ENCODE data around the gene RDH16. TPM values are rescaled to one million over a fixed set of nuclear protein-coding genes. Genes with fewer than 3 reads are reported as not detected.

The RDH16 gene
- total RNA-seq, 1 experiment from 2014 or later, result 0.39 TPM

GRCh38 chr12:56905852-56906251, 51.6 kb downstream of the RDH16 start:
- Mint-ChIP-seq H3K4me1 (no peaks in the 10 kb centered on the region), H3K9me3 (peaks cover 71 to 73% of the 10 kb centered on the region in 2 experiments), H3K36me3 (ENCODE audit: insufficient read depth in 1 of 3, low read depth in 3 of 3) (peaks cover 0 to 14% (median 3%) of the 10 kb centered on the region in 3 experiments; a peak in 4 of 7 replicates), H3K27me3 (ENCODE audit: low read depth) (peaks cover 3% of the 10 kb centered on the region), H3K27ac (no peak overlapping the region), H3K4me3 (no peak overlapping the region)
- no peak overlapping the region for H3K18ac ChIP-seq (ENCODE audit: insufficient read length, low read depth, low read length)
- no peak for TF ChIP-seq CTCF (conservative IDR thresholded peaks at IDR 0.05)
- no peak overlapping the region for H3K4me2 ChIP-seq (ENCODE audit: insufficient read depth, insufficient read length, low read length)
- H3K79me1 ChIP-seq (ENCODE audit: insufficient read depth, low read depth, low read length, poor library complexity, severe bottlenecking), result no peaks in the 10 kb centered on the region
- H2BK12ac ChIP-seq (ENCODE audit: insufficient read length, low read depth, low read length), result no peak overlapping the region
- no peaks in the 10 kb centered on the region for H3K27me3 ChIP-seq (ENCODE audit: insufficient read depth, low read length)
- no peak overlapping the region for H3K14ac ChIP-seq (ENCODE audit: insufficient read depth, low read length)
- no peak for DNase-seq
- H4K8ac ChIP-seq (replicated peaks; ENCODE audit: insufficient read length, low read depth, low read length), result no peak overlapping the region
- no peak overlapping the region for H2AFZ ChIP-seq (ENCODE audit: low read length)
- H3K27ac ChIP-seq (ENCODE audit: insufficient read length, low read depth, low read length), result no peak overlapping the region
- no peaks in the 10 kb centered on the region for H3K23me2 ChIP-seq (ENCODE audit: insufficient read length, low read depth, low read length, poor library complexity, severe bottlenecking)
- H3K4ac ChIP-seq (ENCODE audit: low read depth, low read length), result no peak overlapping the region
- H2BK5ac ChIP-seq (ENCODE audit: insufficient read length, low read length), result no peak overlapping the region
- H2BK20ac ChIP-seq (ENCODE audit: low read depth, low read length, poor library complexity, severe bottlenecking), result no peak overlapping the region
- peaks cover 19% of the 10 kb centered on the region for H3K9me3 ChIP-seq (ENCODE audit: control insufficient read depth, low read depth, low read length)
- no peak overlapping the region for H2BK15ac ChIP-seq (ENCODE audit: low read depth, low read length)
- no CpG with 5 or more reads among the region's 1 CpG for WGBS (ENCODE audit: extremely low coverage, insufficient read length, low lambda C conversion rate)
- no peaks in the 10 kb centered on the region for H3K79me2 ChIP-seq (ENCODE audit: insufficient read depth, low read length)
- no peak overlapping the region for H4K5ac ChIP-seq (ENCODE audit: insufficient read length, low read depth, low read length)
- H3K23ac ChIP-seq (ENCODE audit: insufficient read length, low read depth, low read length), result no peak overlapping the region
- no peak overlapping the region for H3T11ph ChIP-seq (ENCODE audit: low read length)
- H2AK5ac ChIP-seq (ENCODE audit: insufficient read length, low read length), result no peak overlapping the region
- H4K20me1 ChIP-seq (ENCODE audit: control insufficient read depth, insufficient read depth, insufficient read length), result no peaks in the 10 kb centered on the region
- no peak overlapping the region for H4K91ac ChIP-seq (ENCODE audit: insufficient read length, low read depth, low read length)
- no peak overlapping the region for H2BK120ac ChIP-seq (ENCODE audit: low read depth, low read length, poor library complexity, severe bottlenecking)
- no peak overlapping the region for H3K9ac ChIP-seq (ENCODE audit: extremely low read depth, insufficient read length, low read length)
- no peaks in the 10 kb centered on the region for H3K4me1 ChIP-seq (ENCODE audit: insufficient read depth, low read length)
- H3K56ac ChIP-seq (ENCODE audit: insufficient read length, low read depth, low read length), result no peak overlapping the region
